ENCODE data around the gene EHBP1L1.
"Not testable (repeated sequence)": the region's sequence is repeated elsewhere in the genome, so short reads cannot be mapped to it uniquely, and the experiment has no call there.

The EHBP1L1 gene

GRCh38 chr11:65562788-65563187, 13.1 kb upstream of the EHBP1L1 start:
- no peak for DNase-seq

- no peak for DNase-seq
These were observed 12.3 kb upstream of the EHBP1L1 start for GRCh38 chr11:65563601-65564000.

- not testable (repeated sequence) for DNase-seq
These were observed 10.8 kb upstream of the EHBP1L1 start for GRCh38 chr11:65564879-65565559.

- peak; percentile 29 for DNase-seq
These were observed 10.0 kb upstream of the EHBP1L1 start for GRCh38 chr11:65565624-65566453.

GRCh38 chr11:65569164-65569972, 6.5 kb upstream of the EHBP1L1 start:
- no peak for DNase-seq

- peak; percentile 94 for DNase-seq
These were observed 5.6 kb upstream of the EHBP1L1 start, which contains the start of gene ZNRD2 for GRCh38 chr11:65569973-65570918. Gene ZNRD2 (plus strand): TSS chr11:65570477. CDS start chr11:65570492, 15 bp downstream.

GRCh38 chr11:65571420-65571819, 4.4 kb upstream of the EHBP1L1 start:
- no peak for DNase-seq

- no peak for DNase-seq
These were observed 3.9 kb upstream of the EHBP1L1 start for GRCh38 chr11:65571940-65572339.

GRCh38 chr11:65572356-65573051, 3.3 kb upstream of the EHBP1L1 start, which contains the start of gene FAM89B:
Gene FAM89B (plus strand): TSS chr11:65572538. CDS start chr11:65572670, 132 bp downstream.
- peak; percentile 84 for DNase-seq

GRCh38 chr11:65573391-65574079, 2.3 kb upstream of the EHBP1L1 start:
- no peak for DNase-seq

GRCh38 chr11:65574109-65574810, 1.6 kb upstream of the EHBP1L1 start:
- peak; percentile 80 for DNase-seq

GRCh38 chr11:65574811-65575567, 864 bp upstream of the EHBP1L1 start:
- DNase-seq = no peak

- DNase-seq = no peak
These were observed 496 bp downstream of the EHBP1L1 start for GRCh38 chr11:65576232-65576866.

GRCh38 chr11:65576867-65577755, 1.3 kb downstream of the EHBP1L1 start:
- peak; percentile 34 for DNase-seq

GRCh38 chr11:65577756-65578109, 1.9 kb downstream of the EHBP1L1 start:
- DNase-seq = no peak

GRCh38 chr11:65578134-65578533, 2.3 kb downstream of the EHBP1L1 start:
- no peak for DNase-seq

- DNase-seq = no peak
These were observed 2.8 kb downstream of the EHBP1L1 start for GRCh38 chr11:65578667-65579066.

GRCh38 chr11:65579291-65579690, 3.4 kb downstream of the EHBP1L1 start:
- DNase-seq = no peak

Measured in T-helper 9 cell (primary cell).